Activated T-helper 2 cell treated with anti-CD3 and anti-CD28 coated beads, Interferon-gamma antibody, Interleukin-2, Interleukin-4, amounts not matched to agents 10 μg/mL and 5 μg/mL and 100 μg/mL, durations not matched to agents 14 hours and 24 hours and 36 hours (primary cell): ENCODE data around the gene ZFR. TPM values are rescaled to one million over a fixed set of nuclear protein-coding genes. Genes with fewer than 3 reads are reported as not detected.
"Not testable (repeated sequence)": the region's sequence is repeated elsewhere in the genome, so short reads cannot be mapped to it uniquely, and the experiment has no call there.

Source experiments
- DNase-seq: peaks from one replicate; pipeline ENCODE4 v3.0.0; 2021; ENCODE audit warnings: low spot score
- H3K27ac Mint-ChIP-seq: one replicate; pipeline ENCODE4 v1.8.0; 2021; ENCODE audit warnings: mixed read lengths
- H3K27me3 Mint-ChIP-seq: one replicate; pipeline ENCODE4 v1.8.0; 2021; ENCODE audit warnings: low read depth, mixed read lengths
- H3K36me3 Mint-ChIP-seq: one replicate; pipeline ENCODE4 v1.8.0; 2021; ENCODE audit warnings: low read depth, mixed read lengths
- H3K4me1 Mint-ChIP-seq: one replicate; pipeline ENCODE4 v1.8.0; 2021; ENCODE audit warnings: low read depth, mixed read lengths
- H3K4me3 Mint-ChIP-seq: one replicate; pipeline ENCODE4 v1.8.0; 2021; ENCODE audit warnings: low read depth, mild to moderate bottlenecking, moderate library complexity, mixed read lengths
- H3K9me3 Mint-ChIP-seq: one replicate; pipeline ENCODE4 v1.8.0; 2021; ENCODE audit warnings: mixed read lengths
- intact Hi-C: fragments of 100-400 bp; cut with micrococcal nuclease; formaldehyde crosslinking; loops from one replicate; pipeline ENCODE4 v1.15.1; 2023
- total RNA-seq: library from RNA; stranded (reverse); gene quantifications from 2 replicates; pipeline ENCODE4 v1.2.3, GENCODE V29; 2022

Gene ZFR
- total RNA-seq, 1 donor from 2014 or later, result 68.6 TPM

GRCh38 chr5:32388432-32389129 lies 56.0 kb downstream of the ZFR start:
- Mint-ChIP-seq H3K27me3 (no peaks in the 10 kb centered on the region), H3K4me3 (no peak overlapping the region), H3K4me1 (peaks cover 22% of the 10 kb centered on the region), H3K9me3 (no peaks in the 10 kb centered on the region), H3K27ac (peak overlapping the region; percentile 82), H3K36me3 (peaks cover 77% of the 10 kb centered on the region)
- no peak for DNase-seq
- intact Hi-C loops, result no loop called here

- Mint-ChIP-seq H3K9me3 (no peaks in the 10 kb centered on the region), H3K27ac (no peak overlapping the region), H3K27me3 (no peaks in the 10 kb centered on the region), H3K4me1 (peaks cover 22% of the 10 kb centered on the region), H3K4me3 (no peak overlapping the region), H3K36me3 (peaks cover 81% of the 10 kb centered on the region)
- intact Hi-C loops, result no loop called here
- no peak for DNase-seq
Measured at GRCh38 chr5:32387841-32388240, 56.7 kb downstream of the ZFR start.

GRCh38 chr5:32387211-32387610 lies 57.3 kb downstream of the ZFR start:
- DNase-seq, result no peak
- Mint-ChIP-seq H3K36me3 (peaks cover 79% of the 10 kb centered on the region), H3K27ac (no peak overlapping the region), H3K4me1 (peaks cover 22% of the 10 kb centered on the region), H3K9me3 (no peaks in the 10 kb centered on the region), H3K4me3 (no peak overlapping the region), H3K27me3 (no peaks in the 10 kb centered on the region)
- intact Hi-C loops, result no loop called here

DNA sequence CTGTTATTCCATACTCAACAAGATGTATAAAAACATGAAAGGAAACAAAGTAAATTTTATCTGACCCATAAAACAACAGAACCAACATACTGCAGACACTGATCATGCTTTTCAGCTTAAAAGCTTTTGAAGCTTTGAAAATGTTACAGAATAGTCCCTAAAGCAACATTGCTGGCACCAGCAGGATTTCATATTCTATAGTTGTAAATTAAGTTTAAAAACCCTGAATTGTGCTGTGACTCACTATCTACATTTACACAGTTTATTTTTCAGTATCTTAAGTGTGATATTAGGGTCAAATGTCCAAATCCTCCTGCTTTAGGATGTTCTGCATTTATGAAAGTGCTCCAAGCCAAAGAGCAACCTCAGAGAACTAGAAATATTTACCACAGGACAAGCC lies 59.9 kb downstream of the ZFR start:
- Mint-ChIP-seq H3K27me3 (no peaks in the 10 kb centered on the region), H3K27ac (no peak overlapping the region), H3K9me3 (no peaks in the 10 kb centered on the region), H3K4me1 (peaks cover 18% of the 10 kb centered on the region), H3K4me3 (no peak overlapping the region), H3K36me3 (peaks cover 73% of the 10 kb centered on the region)
- intact Hi-C loops, result no loop called here
- no peak for DNase-seq

DNA sequence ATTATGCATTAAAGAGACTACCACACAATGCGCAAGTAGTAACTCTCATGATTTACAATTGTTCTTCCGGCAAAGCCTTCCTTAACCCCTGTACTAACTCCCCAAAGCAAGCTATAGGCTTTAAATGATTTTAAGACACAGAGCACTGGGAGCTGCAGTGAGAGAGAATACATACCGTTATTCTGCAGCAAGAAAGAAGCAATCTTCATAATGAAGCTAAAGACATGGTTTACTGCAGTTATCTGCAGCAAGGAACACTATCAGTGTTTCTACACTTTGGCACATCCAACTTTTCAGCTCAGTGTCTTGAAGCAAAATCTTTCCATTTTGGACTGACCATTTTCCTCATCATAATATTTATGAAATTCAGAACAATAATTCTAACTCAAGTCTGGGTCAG lies 61.0 kb downstream of the ZFR start:
- Mint-ChIP-seq H3K36me3 (peaks cover 73% of the 10 kb centered on the region), H3K4me3 (no peak overlapping the region), H3K27me3 (no peaks in the 10 kb centered on the region), H3K27ac (no peak overlapping the region), H3K9me3 (no peaks in the 10 kb centered on the region), H3K4me1 (peaks cover 9% of the 10 kb centered on the region)
- DNase-seq, result no peak
- intact Hi-C loops, result no loop called here

- H3K27me3 Mint-ChIP-seq, result no peaks in the 10 kb centered on the region
- intact Hi-C loops, result no loop called here
- no peak overlapping the region for H3K27ac Mint-ChIP-seq
- peaks cover 69% of the 10 kb centered on the region for H3K36me3 Mint-ChIP-seq
- DNase-seq, result no peak
- peaks cover 6% of the 10 kb centered on the region for H3K4me1 Mint-ChIP-seq
- H3K9me3 Mint-ChIP-seq, result no peaks in the 10 kb centered on the region
- no peak overlapping the region for H3K4me3 Mint-ChIP-seq
Measured at GRCh38 chr5:32383065-32383464, 61.5 kb downstream of the ZFR start.

DNA sequence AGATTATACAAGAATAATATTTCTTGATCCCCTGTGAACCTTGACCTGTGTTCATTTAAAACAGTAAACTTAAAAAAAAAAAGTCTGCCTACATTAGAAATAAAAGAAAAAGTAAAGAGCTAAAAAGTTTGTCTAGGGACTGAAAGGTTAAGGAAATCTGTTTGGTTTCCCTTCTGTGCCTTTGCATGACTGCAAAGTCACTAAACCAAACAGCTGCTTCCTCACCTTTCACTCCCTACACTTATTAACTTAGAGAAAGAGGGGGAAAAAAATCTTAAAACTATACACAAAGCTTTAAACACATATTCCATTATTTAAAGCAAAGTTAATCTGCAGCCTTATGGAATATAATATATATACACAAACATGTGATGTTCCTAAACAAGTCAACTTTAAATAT lies 65.1 kb downstream of the ZFR start:
- H3K27ac Mint-ChIP-seq, result peak overlapping the region; percentile 35
- H3K36me3 Mint-ChIP-seq, result peaks cover 59% of the 10 kb centered on the region

GRCh38 chr5:32378966-32379365 lies 65.6 kb downstream of the ZFR start:
- intact Hi-C loops, result no loop called here
- Mint-ChIP-seq H3K4me1 (no peaks in the 10 kb centered on the region), H3K36me3 (peaks cover 59% of the 10 kb centered on the region), H3K27me3 (no peaks in the 10 kb centered on the region), H3K9me3 (no peaks in the 10 kb centered on the region), H3K4me3 (no peak overlapping the region), H3K27ac (no peak overlapping the region)
- no peak for DNase-seq

More for the DNA sequence above, 65.1 kb downstream of the ZFR start:
- no peaks in the 10 kb centered on the region for H3K27me3 Mint-ChIP-seq
- no peaks in the 10 kb centered on the region for H3K9me3 Mint-ChIP-seq
- no peak overlapping the region for H3K4me3 Mint-ChIP-seq
- H3K4me1 Mint-ChIP-seq, result peaks cover under 1% of the 10 kb centered on the region
- DNase-seq, result no peak
- intact Hi-C loops, result no loop called here

GRCh38 chr5:32369542-32370155 lies 74.9 kb downstream of the ZFR start:
- Mint-ChIP-seq H3K4me1 (peaks cover 4% of the 10 kb centered on the region), H3K36me3 (peaks cover 62% of the 10 kb centered on the region), H3K27ac (peak overlapping the region; percentile 60), H3K9me3 (no peaks in the 10 kb centered on the region), H3K4me3 (no peak overlapping the region), H3K27me3 (no peaks in the 10 kb centered on the region)
- intact Hi-C loops, result loop anchor here (5.0 kb wide), 1 partner anchor 43 kb away; no protein-coding TSS in a partner anchor
- no peak for DNase-seq

DNA sequence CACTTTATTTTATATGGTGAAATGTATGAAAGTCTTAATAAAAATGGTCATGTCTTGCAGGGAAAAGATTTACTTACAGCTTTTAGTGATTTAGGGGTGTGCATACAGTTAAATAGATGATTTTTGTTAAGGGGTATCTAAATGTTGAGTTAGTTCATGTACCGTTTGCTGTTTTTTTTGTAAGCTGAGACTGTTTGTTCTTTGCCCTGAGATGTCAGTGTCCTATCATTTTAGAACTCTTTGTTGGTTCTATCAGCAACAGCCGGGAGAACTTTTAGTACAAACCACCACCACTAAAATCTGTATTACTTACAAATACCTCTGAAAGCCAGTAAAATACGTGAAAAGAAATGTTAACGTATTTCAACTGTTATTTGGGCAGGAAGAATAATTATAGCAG lies 75.5 kb downstream of the ZFR start:
- Mint-ChIP-seq H3K27ac (no peak overlapping the region), H3K27me3 (no peaks in the 10 kb centered on the region), H3K36me3 (peaks cover 63% of the 10 kb centered on the region), H3K4me3 (no peak overlapping the region), H3K4me1 (peaks cover 4% of the 10 kb centered on the region), H3K9me3 (no peaks in the 10 kb centered on the region)
- intact Hi-C loops, result loop anchor here (5.0 kb wide), 1 partner anchor 43 kb away; no protein-coding TSS in a partner anchor
- DNase-seq, result no peak

DNA sequence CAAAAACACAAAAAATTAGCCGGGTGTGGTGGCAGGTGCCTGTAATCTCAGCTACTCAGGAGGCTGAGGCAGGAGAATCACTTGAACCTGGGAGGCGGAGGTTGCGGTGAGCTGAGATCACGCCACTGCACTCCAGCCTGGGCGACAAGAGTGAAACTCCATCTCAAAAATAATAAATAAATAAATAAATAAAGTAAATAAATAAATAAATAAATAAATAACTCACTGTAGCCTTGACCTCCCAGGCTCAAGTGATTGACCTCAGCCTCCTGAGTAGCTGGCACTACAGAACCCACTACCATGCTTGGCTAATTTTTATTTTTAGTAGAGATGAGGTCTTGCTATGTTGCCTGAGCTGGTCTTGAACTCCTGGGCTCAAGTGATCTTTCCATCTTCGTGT lies 77.3 kb downstream of the ZFR start:
- H3K4me3 Mint-ChIP-seq, H3K27me3 Mint-ChIP-seq, H3K4me1 Mint-ChIP-seq, H3K9me3 Mint-ChIP-seq, DNase-seq, H3K27ac Mint-ChIP-seq: not testable (repeated sequence)
- H3K36me3 Mint-ChIP-seq, result peaks cover 57% of the 10 kb centered on the region
- intact Hi-C loops, result loop anchor here (5.0 kb wide), 1 partner anchor 45 kb away; no protein-coding TSS in a partner anchor

- intact Hi-C loops, result loop anchor here (5.0 kb wide), 1 partner anchor 47 kb away; no protein-coding TSS in a partner anchor
- Mint-ChIP-seq H3K27ac (no peak overlapping the region), H3K4me1 (peaks cover 5% of the 10 kb centered on the region), H3K4me3 (no peak overlapping the region), H3K27me3 (no peaks in the 10 kb centered on the region), H3K9me3 (no peaks in the 10 kb centered on the region), H3K36me3 (peaks cover 52% of the 10 kb centered on the region)
- DNase-seq, result no peak
Measured at GRCh38 chr5:32365623-32366022, 78.9 kb downstream of the ZFR start.

- Mint-ChIP-seq H3K27me3 (no peaks in the 10 kb centered on the region), H3K9me3 (no peaks in the 10 kb centered on the region), H3K36me3 (peaks cover 48% of the 10 kb centered on the region), H3K4me1 (peaks cover 1% of the 10 kb centered on the region), H3K4me3 (no peak overlapping the region), H3K27ac (no peak overlapping the region)
- DNase-seq, result no peak
- intact Hi-C loops, result no loop called here
Measured at GRCh38 chr5:32363030-32363429, 81.5 kb downstream of the ZFR start.
